ENCODE results near the gene PRKN. TPM values are rescaled to one million over a fixed set of nuclear protein-coding genes. Genes with fewer than 3 reads are reported as not detected.

Gene PRKN
- total RNA-seq, 1 experiment from 2014 or later = 0.46 TPM

DNA sequence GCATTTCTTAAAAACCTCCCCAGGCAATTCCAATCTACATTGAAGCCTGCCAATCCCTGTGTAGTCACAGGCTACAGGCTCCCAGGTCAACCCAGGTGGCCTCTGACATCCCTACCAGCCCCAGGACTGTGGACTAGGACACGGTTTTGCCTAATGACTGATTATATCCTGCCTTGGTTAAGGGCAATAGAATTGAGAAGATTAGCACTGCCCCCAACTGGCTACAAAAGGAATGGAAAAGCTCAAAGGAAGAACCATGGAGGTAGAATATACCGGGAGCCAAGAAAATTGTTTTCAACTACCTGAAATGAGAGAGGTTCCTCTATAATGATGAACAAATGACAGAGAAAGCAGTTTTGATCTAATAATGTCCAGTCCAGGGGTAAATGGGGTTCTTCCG is 1032.6 kb downstream of the PRKN start:
- Histone ChIP-seq H3K36me3 (ENCODE audit: control insufficient read depth, insufficient read depth, low read length) (no peaks in the 10 kb centered on the region), H3K9me3 (ENCODE audit: control insufficient read depth, insufficient read depth, low read depth, low read length) (no peaks in the 10 kb centered on the region), H3K27ac (ENCODE audit: low read length) (no peak overlapping the region), H3K27me3 (ENCODE audit: control insufficient read depth, insufficient read depth, low read length) (no peaks in the 10 kb centered on the region), H3K4me1 (ENCODE audit: control insufficient read depth, insufficient read depth, low read length) (no peaks in the 10 kb centered on the region), H3K4me3 (ENCODE audit: low read depth in 2 of 2, low read length in 2 of 2) (no peak overlapping the region)
- peak; percentile 4 for DNase-seq (ENCODE audit: low read depth, low spot score)
- TF ChIP-seq, protein P1, sequence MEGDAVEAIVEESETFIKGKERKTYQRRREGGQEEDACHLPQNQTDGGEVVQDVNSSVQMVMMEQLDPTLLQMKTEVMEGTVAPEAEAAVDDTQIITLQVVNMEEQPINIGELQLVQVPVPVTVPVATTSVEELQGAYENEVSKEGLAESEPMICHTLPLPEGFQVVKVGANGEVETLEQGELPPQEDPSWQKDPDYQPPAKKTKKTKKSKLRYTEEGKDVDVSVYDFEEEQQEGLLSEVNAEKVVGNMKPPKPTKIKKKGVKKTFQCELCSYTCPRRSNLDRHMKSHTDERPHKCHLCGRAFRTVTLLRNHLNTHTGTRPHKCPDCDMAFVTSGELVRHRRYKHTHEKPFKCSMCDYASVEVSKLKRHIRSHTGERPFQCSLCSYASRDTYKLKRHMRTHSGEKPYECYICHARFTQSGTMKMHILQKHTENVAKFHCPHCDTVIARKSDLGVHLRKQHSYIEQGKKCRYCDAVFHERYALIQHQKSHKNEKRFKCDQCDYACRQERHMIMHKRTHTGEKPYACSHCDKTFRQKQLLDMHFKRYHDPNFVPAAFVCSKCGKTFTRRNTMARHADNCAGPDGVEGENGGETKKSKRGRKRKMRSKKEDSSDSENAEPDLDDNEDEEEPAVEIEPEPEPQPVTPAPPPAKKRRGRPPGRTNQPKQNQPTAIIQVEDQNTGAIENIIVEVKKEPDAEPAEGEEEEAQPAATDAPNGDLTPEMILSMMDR (IDR thresholded peaks at IDR 0.05) = peak; percentile 60
- no peak for TF ChIP-seq TCF7L2 (IDR thresholded peaks at IDR 0.05; ENCODE audit: low read depth, low read length)
- POLR2A ChIA-PET = no interaction called here
- intact Hi-C loops (cut with micrococcal nuclease; ENCODE audit: unreplicated experiment) = loop anchor here (10.0 kb wide), 1 partner anchor 280 kb away; no protein-coding TSS in a partner anchor
- BruUV-seq (replicated peaks) = no TSS peak
- ATAC-seq = no peak
- in situ Hi-C loops (cut with HindIII; ENCODE audit: low pct_unique_long_range_greater_than_20kb, low sequenced_read_pairs) = no loop called here
- CTCF ChIA-PET = interaction anchor here (0.7 kb wide), 1 partner anchor 288 kb away, joined by 3 read pairs; no protein-coding TSS in a partner anchor

DNA sequence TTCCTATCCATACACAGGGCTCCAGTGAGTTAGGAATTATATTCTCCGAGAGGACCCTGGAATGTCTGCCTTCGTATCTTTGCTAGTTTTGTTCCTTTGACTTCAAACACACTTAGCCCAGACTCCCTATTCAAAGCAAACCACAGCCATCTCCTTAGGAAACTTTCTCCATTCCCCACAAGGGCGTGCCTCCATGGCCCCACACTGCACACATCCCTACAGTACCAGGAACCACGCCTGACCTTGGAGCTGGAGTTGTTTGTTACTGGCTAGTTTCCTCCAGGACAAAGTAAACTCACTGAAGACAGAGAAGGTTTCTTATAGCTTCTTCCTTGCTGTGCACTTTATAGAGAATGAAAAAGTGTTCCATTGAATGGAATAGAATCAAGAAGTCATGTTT is 1040.9 kb downstream of the PRKN start:
- TF ChIP-seq SIN3A (IDR thresholded peaks at IDR 0.05; ENCODE audit: borderline replicate concordance, insufficient read depth, low read depth, low read length) (no peak), POLR2AphosphoS5 (IDR thresholded peaks at IDR 0.05; ENCODE audit: low read depth, low read length) (no peak), TCF7L2 (IDR thresholded peaks at IDR 0.05; ENCODE audit: low read depth, low read length) (no peak)
- TF ChIP-seq, protein P2, sequence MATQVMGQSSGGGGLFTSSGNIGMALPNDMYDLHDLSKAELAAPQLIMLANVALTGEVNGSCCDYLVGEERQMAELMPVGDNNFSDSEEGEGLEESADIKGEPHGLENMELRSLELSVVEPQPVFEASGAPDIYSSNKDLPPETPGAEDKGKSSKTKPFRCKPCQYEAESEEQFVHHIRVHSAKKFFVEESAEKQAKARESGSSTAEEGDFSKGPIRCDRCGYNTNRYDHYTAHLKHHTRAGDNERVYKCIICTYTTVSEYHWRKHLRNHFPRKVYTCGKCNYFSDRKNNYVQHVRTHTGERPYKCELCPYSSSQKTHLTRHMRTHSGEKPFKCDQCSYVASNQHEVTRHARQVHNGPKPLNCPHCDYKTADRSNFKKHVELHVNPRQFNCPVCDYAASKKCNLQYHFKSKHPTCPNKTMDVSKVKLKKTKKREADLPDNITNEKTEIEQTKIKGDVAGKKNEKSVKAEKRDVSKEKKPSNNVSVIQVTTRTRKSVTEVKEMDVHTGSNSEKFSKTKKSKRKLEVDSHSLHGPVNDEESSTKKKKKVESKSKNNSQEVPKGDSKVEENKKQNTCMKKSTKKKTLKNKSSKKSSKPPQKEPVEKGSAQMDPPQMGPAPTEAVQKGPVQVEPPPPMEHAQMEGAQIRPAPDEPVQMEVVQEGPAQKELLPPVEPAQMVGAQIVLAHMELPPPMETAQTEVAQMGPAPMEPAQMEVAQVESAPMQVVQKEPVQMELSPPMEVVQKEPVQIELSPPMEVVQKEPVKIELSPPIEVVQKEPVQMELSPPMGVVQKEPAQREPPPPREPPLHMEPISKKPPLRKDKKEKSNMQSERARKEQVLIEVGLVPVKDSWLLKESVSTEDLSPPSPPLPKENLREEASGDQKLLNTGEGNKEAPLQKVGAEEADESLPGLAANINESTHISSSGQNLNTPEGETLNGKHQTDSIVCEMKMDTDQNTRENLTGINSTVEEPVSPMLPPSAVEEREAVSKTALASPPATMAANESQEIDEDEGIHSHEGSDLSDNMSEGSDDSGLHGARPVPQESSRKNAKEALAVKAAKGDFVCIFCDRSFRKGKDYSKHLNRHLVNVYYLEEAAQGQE (IDR thresholded peaks at IDR 0.05; ENCODE audit: insufficient read depth in 1 of 2, low read depth in 2 of 2, low read length in 1 of 2) = no peak
- TF ChIP-seq, protein P1 (IDR thresholded peaks at IDR 0.05) = no peak
- DNase-seq (ENCODE audit: low read depth, low spot score) = no peak
- no peak for ATAC-seq
- no peaks in the 10 kb centered on the region for H3K9me3 ChIP-seq (ENCODE audit: control insufficient read depth, insufficient read depth, low read depth, low read length)
- no peaks in the 10 kb centered on the region for H3K27me3 ChIP-seq (ENCODE audit: control insufficient read depth, insufficient read depth, low read length)
- no peak overlapping the region for H3K27ac ChIP-seq (ENCODE audit: low read length)
- no TSS peak for BruUV-seq (replicated peaks)
- no peaks in the 10 kb centered on the region for H3K4me1 ChIP-seq (ENCODE audit: control insufficient read depth, insufficient read depth, low read length)
- intact Hi-C loops (cut with micrococcal nuclease; ENCODE audit: unreplicated experiment) (no loop called here), in situ Hi-C loops (cut with HindIII; ENCODE audit: low pct_unique_long_range_greater_than_20kb, low sequenced_read_pairs) (no loop called here)
- ChIA-PET POLR2A (no interaction called here), CTCF (no interaction called here)
- no peaks in the 10 kb centered on the region for H3K36me3 ChIP-seq (ENCODE audit: control insufficient read depth, insufficient read depth, low read length)
- H3K4me3 ChIP-seq (ENCODE audit: low read depth in 2 of 2, low read length in 2 of 2) = no peak overlapping the region
